ENCODE results near the gene CCR6. TPM values are rescaled to one million over a fixed set of nuclear protein-coding genes. Genes with fewer than 3 reads are reported as not detected.
"Not testable (repeated sequence)": the region's sequence is repeated elsewhere in the genome, so short reads cannot be mapped to it uniquely, and the experiment has no call there.

The CCR6 gene
- polyA plus RNA-seq, 1 donor = not detected

- no peak for DNase-seq (ENCODE audit: low read depth)
Observed at GRCh38 chr6:167141667-167142432, 19.0 kb downstream of the CCR6 start.

GRCh38 chr6:167142433-167142761, 19.5 kb downstream of the CCR6 start:
- no peak for DNase-seq (ENCODE audit: low read depth)

- DNase-seq (ENCODE audit: low read depth) = no peak
Observed at GRCh38 chr6:167143041-167143440, 20.1 kb downstream of the CCR6 start.

GRCh38 chr6:167145461-167145860, 22.6 kb downstream of the CCR6 start:
- no peak for DNase-seq (ENCODE audit: low read depth)

- DNase-seq (ENCODE audit: low read depth) = no peak
Observed at GRCh38 chr6:167146135-167146534, 23.2 kb downstream of the CCR6 start.

GRCh38 chr6:167146977-167147376, 24.1 kb downstream of the CCR6 start:
- no peak for DNase-seq (ENCODE audit: low read depth)

- DNase-seq (ENCODE audit: low read depth) = no peak
Observed at GRCh38 chr6:167148021-167148420, 25.1 kb downstream of the CCR6 start.

GRCh38 chr6:167148997-167149396, 26.1 kb downstream of the CCR6 start:
- no peak for DNase-seq (ENCODE audit: low read depth)

- DNase-seq (ENCODE audit: low read depth) = no peak
Observed at GRCh38 chr6:167150941-167151549, 28.1 kb downstream of the CCR6 start.

- no peak for DNase-seq (ENCODE audit: low read depth)
Observed at GRCh38 chr6:167151648-167152047, 28.8 kb downstream of the CCR6 start.

GRCh38 chr6:167152862-167153261, 30.0 kb downstream of the CCR6 start:
- DNase-seq (ENCODE audit: low read depth) = no peak

GRCh38 chr6:167153521-167153959, 30.6 kb downstream of the CCR6 start:
- no peak for DNase-seq (ENCODE audit: low read depth)

- DNase-seq (ENCODE audit: low read depth) = no peak
Observed at GRCh38 chr6:167154291-167154690, 31.4 kb downstream of the CCR6 start.

- DNase-seq (ENCODE audit: low read depth) = no peak
Observed at GRCh38 chr6:167154895-167155294, 32.0 kb downstream of the CCR6 start.

- DNase-seq (ENCODE audit: low read depth) = no peak
Observed at GRCh38 chr6:167157414-167157813, 34.5 kb downstream of the CCR6 start.

GRCh38 chr6:167157863-167158262, 35.0 kb downstream of the CCR6 start, which contains the start of gene GPR31:
Gene GPR31, minus strand, starts transcription at chr6:167157980. Its CDS starts 149 bp downstream, at chr6:167157831.
- DNase-seq (ENCODE audit: low read depth) = no peak

GRCh38 chr6:167161851-167162467, 39.1 kb downstream of the CCR6 start:
- no peak for DNase-seq (ENCODE audit: low read depth)

GRCh38 chr6:167162591-167162990, 39.7 kb downstream of the CCR6 start:
- no peak for DNase-seq (ENCODE audit: low read depth)

- DNase-seq (ENCODE audit: low read depth) = no peak
Observed at GRCh38 chr6:167163476-167164011, 40.6 kb downstream of the CCR6 start.

- DNase-seq (ENCODE audit: low read depth) = no peak
Observed at GRCh38 chr6:167164261-167164660, 41.4 kb downstream of the CCR6 start.

GRCh38 chr6:167165858-167166471, 43.1 kb downstream of the CCR6 start:
- no peak for DNase-seq (ENCODE audit: low read depth)

- not testable (repeated sequence) for DNase-seq (ENCODE audit: low read depth)
Observed at GRCh38 chr6:167167699-167168098, 44.8 kb downstream of the CCR6 start.
